Neural cell (in vitro differentiated cells): ENCODE measurements around the gene CALCR.

Source experiments
- EP300 ChIP-seq: fragments of 450-650 bp; conservative IDR thresholded peaks from 2 replicates; pipeline ENCODE4 v1.6.1; 2014; ENCODE audit warnings: antibody characterized with exemption, mild to moderate bottlenecking, moderate library complexity; ENCODE audit not compliant: poor library complexity, severe bottlenecking
- EZH2 ChIP-seq: fragments of 200-600, 300-800 bp; shearing (Covaris generic), sonication (generic); IDR thresholded peaks from 2 replicates; pipeline ENCODE4 v1.6.1; 2014; ENCODE audit warnings: antibody characterized with exemption, low read length, borderline replicate concordance, mild to moderate bottlenecking; ENCODE audit not compliant: insufficient read depth, poor library complexity, severe bottlenecking
- POLR2AphosphoS5 ChIP-seq: IDR thresholded peaks from 2 replicates; pipeline ENCODE4 v1.6.1; 2012
- RAD21 ChIP-seq: fragments of 450-650 bp; conservative IDR thresholded peaks from 2 replicates; pipeline ENCODE4 v1.6.1; 2014; ENCODE audit warnings: antibody characterized with exemption, mild to moderate bottlenecking, moderate library complexity
- TAF1 ChIP-seq: IDR thresholded peaks from 2 replicates; pipeline ENCODE4 v1.6.1; 2012; ENCODE audit warnings: low read depth
- TF ChIP-seq, protein P1 (sequence below): fragments of 450-650 bp; IDR thresholded peaks from 2 replicates; pipeline ENCODE4 v1.5.1; 2014; ENCODE audit warnings: antibody characterized with exemption, mild to moderate bottlenecking, moderate library complexity; ENCODE audit not compliant: poor library complexity, severe bottlenecking

DNA sequence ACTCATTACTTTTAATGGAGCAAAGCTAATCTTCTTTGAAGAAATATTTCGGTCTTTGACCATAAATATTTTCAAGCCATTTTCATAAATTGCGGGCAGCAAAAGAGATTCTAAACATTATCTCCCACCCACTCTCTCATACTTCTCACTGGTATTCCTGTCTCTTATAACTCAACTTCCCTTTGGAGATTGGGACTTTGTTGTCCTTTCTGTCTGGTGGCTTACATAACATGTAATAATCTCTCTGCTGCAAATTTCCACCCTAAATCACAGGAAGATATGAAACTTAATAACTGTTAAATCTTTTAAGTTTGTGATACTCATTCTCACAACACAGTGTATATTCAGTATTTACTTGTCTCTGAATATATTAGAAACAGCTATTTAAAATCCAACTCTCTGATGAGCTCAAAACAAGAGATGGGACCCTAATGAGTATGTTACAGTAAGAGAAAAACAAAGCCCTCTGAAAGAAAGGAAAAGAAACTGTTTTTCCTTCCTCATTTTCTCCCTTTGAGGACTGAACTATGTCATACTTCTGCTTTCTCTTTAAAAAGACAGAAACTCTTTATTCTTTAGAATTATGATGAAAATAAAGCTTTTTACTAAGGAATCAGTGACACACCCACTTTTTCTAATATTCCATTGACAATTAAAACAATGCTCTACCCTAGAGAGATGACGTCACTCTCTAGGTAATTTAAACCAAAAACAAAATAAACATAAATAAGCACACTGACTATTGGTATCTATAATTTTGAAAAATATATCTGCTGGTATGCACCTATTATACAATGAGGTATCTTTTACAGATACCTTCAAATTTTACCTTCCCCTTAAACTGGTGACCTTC lies 14.7 kb downstream of the CALCR start:
- TF ChIP-seq TAF1 (no peak), EZH2 (no peak), POLR2AphosphoS5 (no peak), RAD21 (no peak), EP300 (no peak)
- TF ChIP-seq, protein P1, sequence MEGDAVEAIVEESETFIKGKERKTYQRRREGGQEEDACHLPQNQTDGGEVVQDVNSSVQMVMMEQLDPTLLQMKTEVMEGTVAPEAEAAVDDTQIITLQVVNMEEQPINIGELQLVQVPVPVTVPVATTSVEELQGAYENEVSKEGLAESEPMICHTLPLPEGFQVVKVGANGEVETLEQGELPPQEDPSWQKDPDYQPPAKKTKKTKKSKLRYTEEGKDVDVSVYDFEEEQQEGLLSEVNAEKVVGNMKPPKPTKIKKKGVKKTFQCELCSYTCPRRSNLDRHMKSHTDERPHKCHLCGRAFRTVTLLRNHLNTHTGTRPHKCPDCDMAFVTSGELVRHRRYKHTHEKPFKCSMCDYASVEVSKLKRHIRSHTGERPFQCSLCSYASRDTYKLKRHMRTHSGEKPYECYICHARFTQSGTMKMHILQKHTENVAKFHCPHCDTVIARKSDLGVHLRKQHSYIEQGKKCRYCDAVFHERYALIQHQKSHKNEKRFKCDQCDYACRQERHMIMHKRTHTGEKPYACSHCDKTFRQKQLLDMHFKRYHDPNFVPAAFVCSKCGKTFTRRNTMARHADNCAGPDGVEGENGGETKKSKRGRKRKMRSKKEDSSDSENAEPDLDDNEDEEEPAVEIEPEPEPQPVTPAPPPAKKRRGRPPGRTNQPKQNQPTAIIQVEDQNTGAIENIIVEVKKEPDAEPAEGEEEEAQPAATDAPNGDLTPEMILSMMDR = no peak
